IgD-negative memory B cell (primary cell): ENCODE results near the gene ASPA. TPM values are rescaled to one million over a fixed set of nuclear protein-coding genes. Genes with fewer than 3 reads are reported as not detected.
A peak's percentile ranks its signal among the peaks of the same experiment; 100 is the strongest.

Experiments used
- H3K27ac Mint-ChIP-seq, 3 donors: one replicate each; pipeline ENCODE4 v1.8.0; 2020 to 2022; ENCODE audit warnings: mild to moderate bottlenecking in 3 of 3, mixed read lengths in 3 of 3, moderate library complexity in 1 of 3
- H3K27me3 Mint-ChIP-seq: one replicate; pipeline ENCODE4 v1.8.0; 2021; ENCODE audit warnings: mixed read lengths
- H3K36me3 Mint-ChIP-seq: one replicate; pipeline ENCODE4 v1.8.0; 2020; ENCODE audit warnings: mild to moderate bottlenecking, mixed read lengths
- H3K4me1 Mint-ChIP-seq, 3 donors: one replicate each; pipeline ENCODE4 v1.8.0; 2020 to 2022; ENCODE audit warnings: mixed read lengths in 3 of 3, mild to moderate bottlenecking in 1 of 3
- H3K4me3 Mint-ChIP-seq, 4 donors: one replicate each; pipeline ENCODE4 v1.8.0; 2020 to 2022; ENCODE audit warnings: mild to moderate bottlenecking in 4 of 4, mixed read lengths in 4 of 4, moderate library complexity in 3 of 4
- H3K9me3 Mint-ChIP-seq, 3 donors: one replicate each; pipeline ENCODE4 v1.8.0; 2020 to 2021; ENCODE audit warnings: mixed read lengths in 3 of 3, mild to moderate bottlenecking in 1 of 3
- polyA plus RNA-seq: library from polyadenylated mRNA; unstranded; fragments of 300-500 nt; fragmentation: Illumina TruSeq; gene quantifications from one replicate; pipeline ENCODE4 v1.2.3, GENCODE V29; 2021

Gene ASPA
- polyA plus RNA-seq, 1 donor from 2014 or later: not detected

DNA sequence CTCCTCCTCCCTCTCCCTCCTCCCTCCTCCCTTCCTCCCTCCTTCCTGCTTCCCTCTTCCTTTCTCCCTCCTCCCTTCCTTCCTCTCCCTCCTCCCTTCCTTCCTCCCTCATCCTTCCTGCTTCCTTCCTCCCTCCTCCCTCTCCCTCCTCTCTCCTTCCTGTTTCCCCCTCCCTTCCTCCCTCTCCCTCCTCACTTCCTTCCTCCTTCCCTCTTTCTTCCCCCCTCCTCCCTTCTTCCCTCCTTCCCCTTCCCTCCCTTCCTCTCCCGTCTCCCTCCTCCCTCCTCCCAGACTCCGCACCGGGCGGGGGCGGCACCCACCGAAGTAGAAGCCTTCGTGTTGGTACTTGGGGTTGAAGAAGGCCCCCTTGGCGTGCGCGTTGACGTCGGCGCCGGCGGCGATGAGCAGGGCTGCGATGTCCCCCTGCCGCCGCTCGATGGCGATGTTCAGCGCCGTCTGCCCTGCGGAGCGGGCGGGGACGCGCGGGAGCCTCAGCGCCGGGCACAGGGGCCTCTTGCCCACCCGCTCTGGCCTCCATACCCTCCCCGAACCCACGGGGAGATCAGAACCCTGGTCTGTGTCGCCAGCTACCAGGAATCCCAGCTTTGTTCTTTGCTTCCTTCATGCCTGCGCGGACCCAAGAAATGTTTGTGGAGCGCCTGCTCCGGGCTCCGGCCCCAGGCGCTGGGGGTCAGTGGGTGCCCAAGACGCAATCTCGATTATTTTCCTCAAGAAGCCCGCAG, 59.6 kb downstream of the ASPA start:
- H3K27me3 Mint-ChIP-seq: no peaks in the 10 kb centered on the region
- peaks cover 2% of the 10 kb centered on the region for H3K36me3 Mint-ChIP-seq
- H3K27ac Mint-ChIP-seq: peak overlapping the region; percentile 56 to 87 (median 76)
- H3K4me1 Mint-ChIP-seq: peaks cover 0 to 7% (median 3%) of the 10 kb centered on the region in 3 donors
- peak overlapping the region in 3 of 4 donors; percentile 62 to 90 (median 66) for H3K4me3 Mint-ChIP-seq
- no peaks in the 10 kb centered on the region for H3K9me3 Mint-ChIP-seq

DNA sequence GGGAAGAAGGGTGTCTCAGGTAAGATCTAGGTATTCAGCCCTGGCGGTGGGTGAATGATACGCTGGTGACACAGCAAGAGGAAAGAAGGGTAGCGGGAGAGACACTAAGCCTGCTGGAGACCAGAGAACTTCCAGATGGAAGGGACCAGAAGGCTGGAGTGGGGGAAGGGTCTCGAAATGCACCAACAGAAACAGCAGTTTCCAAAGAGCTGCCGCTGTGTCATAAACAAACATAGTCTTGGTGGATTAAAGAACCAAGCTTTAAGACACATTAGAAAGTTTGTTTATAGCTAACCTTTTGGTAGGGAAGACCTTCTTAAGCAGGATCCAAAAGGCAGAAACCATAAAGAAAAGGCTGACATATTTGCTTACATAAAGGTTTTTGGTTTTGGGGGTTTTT, 60.9 kb downstream of the ASPA start:
- Mint-ChIP-seq H3K4me3 (peak overlapping the region in 1 of 4 donors; percentile 45), H3K27me3 (no peaks in the 10 kb centered on the region), H3K4me1 (peaks cover 0 to 9% (median 3%) of the 10 kb centered on the region in 3 donors), H3K36me3 (peaks cover 2% of the 10 kb centered on the region), H3K27ac (peak overlapping the region in 2 of 3 donors; percentile 56 to 63), H3K9me3 (no peaks in the 10 kb centered on the region)

DNA sequence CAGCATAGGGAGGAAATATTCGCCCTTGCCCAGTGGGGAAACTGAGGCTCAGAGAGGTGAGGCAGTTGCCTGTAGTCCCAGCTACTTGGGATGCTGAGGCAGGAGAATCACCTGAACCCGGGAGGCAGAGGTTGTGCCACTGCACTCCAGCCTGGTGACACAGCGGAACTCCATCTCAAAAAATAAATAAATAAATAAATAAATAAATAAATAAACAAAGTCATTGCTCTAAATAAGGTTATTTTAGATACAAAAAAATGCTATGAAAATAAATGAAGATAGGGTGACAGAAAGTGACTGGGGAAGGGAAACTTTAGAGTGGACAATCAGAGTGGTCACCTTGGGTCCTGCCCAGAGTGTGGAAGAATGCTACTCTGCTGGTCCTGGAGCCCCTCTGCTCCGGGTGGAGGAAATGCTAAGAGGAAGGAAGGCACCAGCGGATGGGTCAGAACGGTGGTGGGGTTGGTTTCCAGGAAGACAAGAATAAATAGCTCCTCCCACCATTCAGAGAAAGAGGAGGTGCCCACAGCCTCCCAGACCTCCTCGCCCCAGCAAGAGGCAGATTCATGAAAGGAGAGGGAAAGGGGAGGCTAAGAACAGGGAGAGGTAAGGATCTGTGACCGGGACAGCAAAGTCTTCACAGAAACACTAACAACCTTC, 64.2 kb downstream of the ASPA start:
- no peak overlapping the region for H3K27ac Mint-ChIP-seq
- no peaks in the 10 kb centered on the region for H3K27me3 Mint-ChIP-seq
- H3K4me3 Mint-ChIP-seq: no peak overlapping the region
- H3K4me1 Mint-ChIP-seq: peaks cover 0 to 6% (median 0%) of the 10 kb centered on the region in 3 donors
- H3K9me3 Mint-ChIP-seq: no peaks in the 10 kb centered on the region
- no peaks in the 10 kb centered on the region for H3K36me3 Mint-ChIP-seq

DNA sequence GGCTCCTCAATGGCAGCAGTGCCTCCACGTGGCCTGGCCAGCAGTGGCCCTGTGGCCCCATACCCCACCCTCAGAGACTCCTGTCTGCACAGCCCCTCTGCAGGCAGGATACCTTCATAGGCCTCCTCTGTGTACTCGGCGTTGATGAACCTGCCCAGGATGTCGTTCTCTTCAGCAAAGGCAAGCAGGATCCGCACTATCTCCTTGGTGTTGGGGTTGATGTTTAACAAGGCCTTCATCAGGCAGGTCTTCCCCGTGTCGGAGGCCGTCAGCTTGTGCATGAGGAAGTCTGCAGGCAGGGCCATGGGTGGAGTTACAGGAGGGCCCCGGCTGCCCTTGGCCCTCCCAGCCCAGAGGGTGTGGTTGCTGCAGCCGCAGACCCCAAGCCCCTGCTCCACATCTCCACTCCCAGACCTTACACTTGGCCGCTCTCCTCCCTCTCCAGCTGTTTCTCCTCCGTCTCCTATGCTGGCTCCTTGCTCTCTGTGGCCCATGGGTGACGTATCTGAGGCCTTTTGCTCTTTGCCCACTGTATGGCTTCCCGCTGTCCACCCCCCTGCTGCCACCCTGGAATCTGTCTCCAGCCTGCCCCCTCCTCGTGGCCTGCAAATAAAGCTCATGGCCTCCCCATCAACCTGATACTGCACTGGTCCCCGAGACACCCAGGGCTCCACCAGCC, 66.8 kb downstream of the ASPA start:
- Mint-ChIP-seq H3K36me3 (no peaks in the 10 kb centered on the region), H3K27me3 (no peaks in the 10 kb centered on the region), H3K4me3 (no peak overlapping the region), H3K4me1 (peaks cover 0 to 6% (median 0%) of the 10 kb centered on the region in 3 donors), H3K9me3 (no peaks in the 10 kb centered on the region), H3K27ac (no peak overlapping the region)

DNA sequence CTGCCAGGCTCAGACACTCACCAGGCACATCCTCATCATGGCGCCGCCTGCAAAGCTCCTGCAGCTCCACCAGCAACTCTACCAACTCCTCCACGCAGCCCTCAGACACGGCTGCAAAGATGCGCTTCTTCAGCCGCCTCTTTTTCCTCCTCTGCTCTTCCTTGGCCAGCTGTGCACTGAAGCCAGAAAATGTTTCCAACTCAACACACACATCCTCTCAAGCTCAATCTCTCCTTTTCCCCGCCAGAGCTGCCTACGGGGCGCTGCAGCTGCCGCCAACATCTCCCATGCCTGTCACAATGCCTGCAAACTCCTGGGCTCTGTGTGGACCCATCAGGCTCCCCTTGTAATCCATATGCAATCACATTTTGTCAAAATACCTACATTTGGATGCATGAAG, 67.7 kb downstream of the ASPA start:
- peaks cover 0 to 6% (median 0%) of the 10 kb centered on the region in 3 donors for H3K4me1 Mint-ChIP-seq
- H3K27ac Mint-ChIP-seq: no peak overlapping the region
- no peak overlapping the region for H3K4me3 Mint-ChIP-seq
- H3K27me3 Mint-ChIP-seq: no peaks in the 10 kb centered on the region
- no peaks in the 10 kb centered on the region for H3K9me3 Mint-ChIP-seq
- H3K36me3 Mint-ChIP-seq: no peaks in the 10 kb centered on the region

DNA sequence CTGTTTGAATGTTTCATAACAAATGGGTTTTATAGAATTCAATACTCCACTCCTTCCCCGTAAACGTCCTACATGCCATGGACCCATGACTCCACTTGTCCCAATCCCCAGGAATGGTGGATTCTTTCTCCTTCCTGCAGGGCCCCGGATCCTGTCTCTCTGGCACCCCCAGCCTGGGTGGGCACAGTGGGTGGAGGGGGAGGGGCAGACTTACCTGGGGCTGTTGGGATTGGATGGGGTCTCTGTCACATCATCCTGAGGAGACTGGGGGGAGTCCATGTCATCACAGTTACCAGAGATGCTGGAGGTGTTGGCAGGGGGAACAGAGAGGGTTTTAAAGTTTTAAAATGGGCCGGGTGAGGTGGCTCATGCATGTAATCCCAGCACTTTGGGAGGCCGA, 68.6 kb downstream of the ASPA start:
- no peak overlapping the region for H3K4me3 Mint-ChIP-seq
- H3K36me3 Mint-ChIP-seq: no peaks in the 10 kb centered on the region
- H3K27me3 Mint-ChIP-seq: no peaks in the 10 kb centered on the region
- no peak overlapping the region for H3K27ac Mint-ChIP-seq
- no peaks in the 10 kb centered on the region for H3K9me3 Mint-ChIP-seq
- peaks cover 0 to 6% (median 0%) of the 10 kb centered on the region in 3 donors for H3K4me1 Mint-ChIP-seq

DNA sequence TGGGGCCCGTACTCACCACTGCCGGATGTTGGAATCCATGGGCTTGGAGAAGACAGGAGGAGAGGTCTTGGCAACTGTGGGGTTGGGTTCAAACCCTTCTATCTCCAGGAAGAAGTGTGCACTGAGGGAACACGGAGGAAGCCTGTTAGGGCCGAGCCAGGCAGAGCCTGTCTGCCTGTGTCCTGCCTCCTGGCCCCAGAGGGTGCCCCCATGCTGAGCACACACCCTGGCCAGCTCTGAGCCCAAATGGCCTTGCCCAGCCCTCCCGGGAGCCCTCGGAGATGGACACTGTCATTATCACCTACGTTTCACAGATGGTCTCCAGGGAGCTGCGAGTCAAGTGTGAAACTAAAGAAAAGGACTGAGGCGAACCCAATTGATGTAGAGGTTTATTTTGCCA, 69.4 kb downstream of the ASPA start:
- Mint-ChIP-seq H3K36me3 (peaks cover 3% of the 10 kb centered on the region), H3K4me3 (no peak overlapping the region), H3K27me3 (no peaks in the 10 kb centered on the region), H3K9me3 (no peaks in the 10 kb centered on the region), H3K27ac (no peak overlapping the region), H3K4me1 (peaks cover 0 to 4% (median 0%) of the 10 kb centered on the region in 3 donors)

DNA sequence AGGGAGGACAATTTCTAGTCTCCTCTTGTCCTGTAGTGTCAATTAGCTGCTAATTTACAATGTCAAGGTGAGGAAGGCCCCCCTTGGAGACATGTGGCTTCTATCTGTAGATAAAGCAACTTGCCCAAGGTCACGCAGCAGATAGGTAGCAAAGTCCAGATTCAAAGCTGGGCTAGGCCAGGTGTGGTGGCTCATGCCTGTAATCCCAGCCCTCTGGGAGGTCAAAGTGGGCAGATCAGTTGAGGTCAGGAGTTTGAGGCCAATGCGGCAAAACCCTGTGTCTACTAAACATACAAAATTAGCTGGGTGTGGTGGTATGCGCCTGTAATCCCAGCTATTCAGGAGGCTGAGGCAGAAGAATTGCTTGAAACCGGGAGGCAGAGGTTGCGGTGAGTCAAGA, 70.7 kb downstream of the ASPA start:
- H3K4me1 Mint-ChIP-seq: peaks cover 0 to 2% (median 0%) of the 10 kb centered on the region in 3 donors
- peak overlapping the region in 1 of 3 donors; percentile 83 for H3K27ac Mint-ChIP-seq
- H3K4me3 Mint-ChIP-seq: no peak overlapping the region
- H3K27me3 Mint-ChIP-seq: no peaks in the 10 kb centered on the region
- H3K9me3 Mint-ChIP-seq: no peaks in the 10 kb centered on the region
- H3K36me3 Mint-ChIP-seq: peaks cover 3% of the 10 kb centered on the region

DNA sequence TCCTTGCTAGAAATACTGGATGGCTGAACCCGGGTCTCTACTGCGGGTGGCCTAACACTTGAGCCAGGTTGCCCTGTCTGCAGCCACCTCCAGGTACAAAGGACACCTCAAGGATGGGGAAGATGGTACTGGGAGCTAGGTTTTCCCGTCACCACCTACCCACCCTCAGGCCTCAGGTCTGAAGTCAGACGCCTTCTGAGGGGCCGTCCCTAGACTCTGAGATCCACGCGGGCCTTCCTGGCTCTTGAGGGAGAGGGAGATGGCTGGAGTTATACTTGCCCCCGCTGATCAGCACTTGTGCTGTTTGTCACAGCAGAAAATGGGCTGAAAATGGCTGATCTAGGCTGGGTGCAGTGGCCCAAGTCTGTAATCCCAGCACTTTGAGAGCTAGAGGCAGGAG, 71.2 kb downstream of the ASPA start:
- no peaks in the 10 kb centered on the region for H3K27me3 Mint-ChIP-seq

DNA sequence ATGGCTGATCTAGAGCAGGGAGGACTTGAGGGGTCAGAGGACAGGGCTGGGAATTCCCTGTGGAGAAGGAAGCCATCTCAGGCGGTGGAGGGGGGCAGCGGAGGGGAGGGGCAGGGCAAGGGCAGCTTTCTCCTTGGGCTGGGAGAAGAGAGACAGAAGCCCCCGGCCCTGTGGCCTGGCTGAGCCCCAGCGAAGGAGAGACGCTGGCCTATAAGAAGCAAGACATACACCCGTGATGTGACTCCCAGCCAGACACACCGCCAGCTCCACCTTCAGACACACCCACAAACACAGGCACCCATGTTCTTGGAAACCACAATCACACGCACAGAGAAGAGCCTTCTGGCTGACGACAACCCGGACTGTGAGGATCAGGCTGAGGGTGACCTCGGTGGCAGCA, 71.8 kb downstream of the ASPA start:
- peak overlapping the region in 1 of 3 donors; percentile 44 for H3K27ac Mint-ChIP-seq
- H3K4me3 Mint-ChIP-seq: no peak overlapping the region

More for the DNA sequence above, 71.2 kb downstream of the ASPA start:
- H3K27ac Mint-ChIP-seq: no peak overlapping the region
- no peaks in the 10 kb centered on the region for H3K9me3 Mint-ChIP-seq
- peaks cover 0 to 2% (median 0%) of the 10 kb centered on the region in 3 donors for H3K4me1 Mint-ChIP-seq
- peaks cover 3% of the 10 kb centered on the region for H3K36me3 Mint-ChIP-seq
- no peak overlapping the region for H3K4me3 Mint-ChIP-seq

DNA sequence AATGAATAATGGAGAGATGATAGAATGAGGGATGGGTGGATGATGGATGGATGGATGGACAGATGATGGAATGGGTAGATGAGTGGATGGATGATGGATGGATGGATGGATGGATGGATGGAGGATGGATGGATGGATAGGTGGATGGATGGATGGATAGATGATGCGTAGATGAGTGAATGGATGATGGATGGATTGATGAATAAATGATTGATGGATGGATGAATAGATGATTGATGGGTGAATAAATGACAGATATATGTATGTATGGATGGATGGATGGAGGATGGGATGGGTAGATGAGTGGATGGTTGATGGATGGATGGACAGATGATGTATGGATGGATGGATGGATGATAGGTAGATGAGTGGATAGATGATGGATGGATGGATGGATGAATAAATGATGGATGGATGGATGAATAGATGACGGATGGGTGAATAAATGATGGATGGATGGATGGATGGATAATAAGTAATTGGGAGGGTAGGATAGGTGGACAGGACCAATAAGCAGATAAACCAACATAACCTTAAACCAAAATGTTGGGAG, 73.9 kb downstream of the ASPA start:
- H3K4me3 Mint-ChIP-seq: no peak overlapping the region
- no peaks in the 10 kb centered on the region for H3K27me3 Mint-ChIP-seq
- no peaks in the 10 kb centered on the region for H3K4me1 Mint-ChIP-seq
- H3K36me3 Mint-ChIP-seq: peaks cover 3% of the 10 kb centered on the region
- no peak overlapping the region for H3K27ac Mint-ChIP-seq
- no peaks in the 10 kb centered on the region for H3K9me3 Mint-ChIP-seq

More for the DNA sequence above, 71.8 kb downstream of the ASPA start:
- Mint-ChIP-seq H3K36me3 (peaks cover 3% of the 10 kb centered on the region), H3K9me3 (no peaks in the 10 kb centered on the region), H3K4me1 (peaks cover 0 to 2% (median 0%) of the 10 kb centered on the region in 3 donors), H3K27me3 (no peaks in the 10 kb centered on the region)

DNA sequence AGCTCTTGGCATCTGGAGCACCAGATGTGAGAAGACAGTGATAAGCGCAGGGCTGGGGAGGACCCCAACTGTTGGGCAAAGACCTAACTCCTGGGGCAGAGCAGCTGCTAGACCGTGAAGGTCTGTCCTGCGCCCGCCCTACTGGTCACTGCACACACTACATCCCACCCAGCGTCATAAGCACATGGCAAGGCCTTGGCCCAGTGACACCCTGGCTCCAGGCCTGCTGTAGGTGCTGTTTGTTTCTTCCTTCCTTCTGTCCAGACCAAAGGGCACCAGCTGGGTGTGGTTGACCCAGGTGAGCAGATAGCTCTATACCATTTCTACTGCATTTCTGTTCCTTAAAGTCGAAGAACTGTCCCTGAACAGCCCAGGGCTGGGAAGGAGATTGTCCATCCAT, 75.4 kb downstream of the ASPA start:
- H3K36me3 Mint-ChIP-seq: peaks cover 3% of the 10 kb centered on the region
- H3K9me3 Mint-ChIP-seq: no peaks in the 10 kb centered on the region
- no peak overlapping the region for H3K27ac Mint-ChIP-seq
- H3K4me1 Mint-ChIP-seq: no peaks in the 10 kb centered on the region
- H3K4me3 Mint-ChIP-seq: no peak overlapping the region
- no peaks in the 10 kb centered on the region for H3K27me3 Mint-ChIP-seq

DNA sequence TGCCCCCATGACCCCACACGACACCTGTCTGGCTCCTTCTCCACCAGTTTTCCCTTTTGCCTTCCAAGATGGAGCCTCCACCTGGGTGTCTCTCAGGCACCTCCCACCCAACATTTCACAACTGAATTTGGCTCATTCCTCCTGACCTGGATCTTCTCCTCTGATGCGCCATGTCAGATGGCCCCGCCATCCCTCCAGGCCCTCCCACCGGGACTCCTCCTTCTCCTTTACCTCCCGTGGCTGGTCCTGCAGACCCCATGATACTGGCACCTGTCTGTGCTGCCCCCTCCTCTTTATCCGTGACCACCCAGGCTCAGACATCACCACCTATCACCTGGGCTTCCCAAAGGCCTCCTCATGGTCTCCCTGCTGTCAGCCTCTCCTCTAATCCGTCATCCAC, 77.1 kb downstream of the ASPA start:
- Mint-ChIP-seq H3K36me3 (peaks cover 3% of the 10 kb centered on the region), H3K4me1 (peaks cover 12 to 14% (median 12%) of the 10 kb centered on the region in 3 donors), H3K9me3 (no peaks in the 10 kb centered on the region), H3K27ac (peak overlapping the region in 2 of 3 donors; percentile 49 to 88), H3K4me3 (no peak overlapping the region), H3K27me3 (peaks cover 2% of the 10 kb centered on the region)
